22Rv1 (cell line): ENCODE results near the gene ADGRA3.

Experiments
- ZFX ChIP-seq: fragments of 450-650 bp; IDR thresholded peaks from 2 replicates; pipeline ENCODE4 v1.6.1; 2017; ENCODE audit warnings: antibody characterized with exemption, borderline replicate concordance
- TF ChIP-seq, protein P1 (sequence below): fragments of 450-650 bp; IDR thresholded peaks from 2 replicates; pipeline ENCODE4 v1.5.1; 2017; ENCODE audit warnings: mild to moderate bottlenecking

DNA sequence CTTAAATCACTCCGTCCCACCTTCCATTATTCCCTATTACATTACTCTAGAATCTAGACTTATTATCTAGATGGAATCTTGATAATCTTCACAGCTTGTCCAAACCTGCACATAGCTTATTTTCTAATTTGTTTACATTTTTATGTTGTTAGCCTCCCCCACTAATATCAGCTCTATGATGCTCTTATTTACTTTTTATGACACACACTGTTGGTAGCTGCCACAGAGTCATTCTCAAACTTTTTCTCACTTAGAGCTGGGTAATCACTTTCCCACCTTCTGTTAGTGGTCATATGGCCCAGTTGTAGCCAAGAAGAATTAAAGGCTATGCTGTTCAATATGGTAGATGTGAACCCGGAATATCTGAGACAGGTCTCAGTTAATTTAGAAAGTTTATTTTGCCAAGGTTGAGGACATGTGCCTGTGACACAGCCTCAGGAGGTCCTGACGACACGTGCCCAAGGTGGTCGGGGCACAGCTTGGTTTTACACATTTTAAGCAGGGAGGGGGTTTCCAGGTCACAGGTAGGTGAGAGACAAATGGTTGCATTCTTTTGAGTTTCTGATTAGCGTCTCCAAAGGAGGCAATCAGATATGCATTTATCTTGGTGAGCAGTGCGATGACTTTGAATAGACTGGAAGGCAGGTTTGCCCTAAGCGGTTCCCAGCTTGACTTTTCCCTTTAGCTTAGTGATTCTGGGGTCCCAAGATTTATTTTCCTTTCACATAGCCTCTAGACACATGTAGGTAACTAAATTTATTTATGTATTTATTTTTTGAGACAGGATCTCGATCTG lies 7.0 kb upstream of the ADGRA3 start:
- TF ChIP-seq, protein P1, sequence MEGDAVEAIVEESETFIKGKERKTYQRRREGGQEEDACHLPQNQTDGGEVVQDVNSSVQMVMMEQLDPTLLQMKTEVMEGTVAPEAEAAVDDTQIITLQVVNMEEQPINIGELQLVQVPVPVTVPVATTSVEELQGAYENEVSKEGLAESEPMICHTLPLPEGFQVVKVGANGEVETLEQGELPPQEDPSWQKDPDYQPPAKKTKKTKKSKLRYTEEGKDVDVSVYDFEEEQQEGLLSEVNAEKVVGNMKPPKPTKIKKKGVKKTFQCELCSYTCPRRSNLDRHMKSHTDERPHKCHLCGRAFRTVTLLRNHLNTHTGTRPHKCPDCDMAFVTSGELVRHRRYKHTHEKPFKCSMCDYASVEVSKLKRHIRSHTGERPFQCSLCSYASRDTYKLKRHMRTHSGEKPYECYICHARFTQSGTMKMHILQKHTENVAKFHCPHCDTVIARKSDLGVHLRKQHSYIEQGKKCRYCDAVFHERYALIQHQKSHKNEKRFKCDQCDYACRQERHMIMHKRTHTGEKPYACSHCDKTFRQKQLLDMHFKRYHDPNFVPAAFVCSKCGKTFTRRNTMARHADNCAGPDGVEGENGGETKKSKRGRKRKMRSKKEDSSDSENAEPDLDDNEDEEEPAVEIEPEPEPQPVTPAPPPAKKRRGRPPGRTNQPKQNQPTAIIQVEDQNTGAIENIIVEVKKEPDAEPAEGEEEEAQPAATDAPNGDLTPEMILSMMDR: no peak
- no peak for TF ChIP-seq ZFX
